Epidermal melanocyte (primary cell): ENCODE measurements around the gene GPX5.

ENCODE experiments used
- DNase-seq: peaks from one replicate; pipeline ENCODE4 v3.0.0; 2011; ENCODE audit warnings: low spot score; ENCODE audit not compliant: insufficient read length

The GPX5 gene

DNA sequence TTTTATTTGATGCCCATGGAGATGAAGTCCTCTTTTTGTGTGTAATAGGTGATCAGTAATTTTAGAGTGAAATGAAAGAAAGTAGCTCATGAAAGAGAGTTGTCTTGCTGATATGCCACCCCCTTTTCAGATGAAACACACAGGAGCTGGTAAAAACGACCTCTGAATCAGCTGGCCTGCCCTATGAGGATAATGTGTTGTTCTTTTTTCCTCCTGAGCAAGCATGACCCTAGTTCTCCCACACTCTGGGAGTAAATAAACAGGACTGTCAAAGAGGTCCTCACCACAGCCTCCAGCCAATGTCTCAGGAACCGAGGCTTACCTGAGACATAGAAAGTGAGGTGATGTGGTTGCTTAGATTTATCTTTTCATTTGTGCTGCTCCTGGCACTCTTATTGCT is 29.5 kb downstream of the GPX5 start:
- DNase-seq = no peak

GRCh38 chr6:28558629-28559028 is 32.9 kb downstream of the GPX5 start:
- DNase-seq = no peak

DNA sequence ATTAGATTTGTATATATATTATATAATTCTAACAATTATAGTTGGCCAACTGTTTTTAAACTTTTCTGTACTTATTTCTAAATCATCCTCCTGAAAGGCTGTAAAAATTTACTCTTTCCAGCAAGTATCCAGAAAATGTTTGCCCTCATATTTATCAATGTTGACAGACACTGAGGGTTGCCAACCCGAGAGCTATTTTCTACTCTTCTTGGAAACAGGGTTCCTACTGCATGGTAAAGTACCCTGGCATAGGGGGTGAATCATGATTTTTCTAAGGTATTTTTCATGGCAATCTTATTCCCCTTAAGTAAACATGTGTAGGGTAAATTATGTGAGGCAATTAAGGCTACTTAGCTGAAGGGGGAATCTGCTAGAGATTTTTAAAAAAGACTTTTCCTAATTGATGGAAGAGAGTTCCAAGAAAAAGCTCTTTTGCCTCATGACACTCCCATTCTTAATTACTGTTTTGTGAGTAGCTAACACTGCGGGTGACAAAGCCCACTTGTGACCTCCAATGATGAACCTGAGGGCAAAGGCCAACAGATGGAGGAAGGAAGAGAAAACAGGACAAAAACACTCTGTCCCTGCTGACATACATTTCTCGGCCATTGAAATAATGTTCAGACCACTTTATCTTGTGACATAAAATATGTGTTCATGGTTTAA is 37.9 kb downstream of the GPX5 start:
- no peak for DNase-seq

GRCh38 chr6:28565823-28566526 is 40.3 kb downstream of the GPX5 start:
- DNase-seq = no peak

- DNase-seq = no peak
Observed at GRCh38 chr6:28566527-28567252, 41.0 kb downstream of the GPX5 start.

DNA sequence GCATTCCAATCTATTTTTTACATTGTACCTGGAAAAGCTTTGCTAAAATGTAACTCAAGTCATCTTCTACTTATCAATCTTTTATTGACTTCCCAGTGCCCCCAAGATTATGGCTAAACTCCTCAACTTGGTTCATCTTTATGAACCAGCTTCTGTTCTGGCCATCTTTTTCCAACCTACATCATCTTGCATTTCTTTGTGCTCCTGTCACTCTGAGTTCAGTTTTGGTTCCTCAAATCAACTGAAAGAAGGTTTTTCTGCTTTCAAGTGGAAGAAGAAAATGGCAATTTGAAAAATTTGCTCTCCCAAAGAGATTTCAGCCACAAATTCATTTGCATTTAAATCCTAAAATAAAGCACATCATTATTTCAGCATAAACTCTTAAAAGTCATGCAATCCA is 41.8 kb downstream of the GPX5 start:
- no peak for DNase-seq

GRCh38 chr6:28568515-28569108 is 42.9 kb downstream of the GPX5 start:
- no peak for DNase-seq

DNA sequence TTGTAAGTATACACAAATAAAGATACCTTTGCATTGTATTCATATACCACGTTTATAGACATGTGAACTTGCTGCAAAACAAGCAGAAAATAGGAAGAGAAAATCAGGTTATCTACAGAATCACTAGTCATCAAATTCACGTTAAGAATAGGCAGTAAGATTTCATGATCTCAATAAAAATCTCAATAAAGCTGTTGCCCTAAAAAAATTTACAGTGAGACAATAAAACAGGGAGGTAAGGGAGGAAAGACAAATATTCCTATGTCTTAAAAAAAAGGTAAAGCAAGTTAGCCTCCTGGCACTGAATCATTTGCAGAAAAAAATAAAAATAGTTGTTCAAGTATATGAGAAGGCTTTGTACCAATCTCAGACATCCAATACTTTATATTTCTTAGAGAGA is 44.1 kb downstream of the GPX5 start:
- no peak for DNase-seq

- no peak for DNase-seq
Observed at GRCh38 chr6:28580475-28580874, 54.8 kb downstream of the GPX5 start.

DNA sequence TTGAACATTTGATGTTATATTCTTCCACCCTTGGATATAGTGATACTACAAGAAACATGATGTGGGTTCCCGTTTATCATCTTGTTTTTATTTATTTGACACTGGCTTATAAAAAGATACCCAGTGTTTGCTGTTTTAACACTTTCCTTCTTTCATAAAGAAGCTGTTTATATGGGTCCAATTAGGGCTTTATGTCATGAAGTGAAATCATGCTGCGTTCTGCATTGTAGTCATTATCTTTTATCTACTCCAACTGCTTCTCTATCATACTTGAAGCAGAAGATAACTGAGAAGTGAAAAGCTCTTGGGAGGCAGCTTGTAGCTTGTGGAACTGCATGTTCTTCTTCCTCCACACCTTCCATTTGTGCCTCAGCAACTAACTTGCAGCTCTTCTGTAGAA is 57.8 kb downstream of the GPX5 start:
- DNase-seq = no peak
